ENCODE data around the gene RUSC2. TPM values are rescaled to one million over a fixed set of nuclear protein-coding genes. Genes with fewer than 3 reads are reported as not detected.
A peak's percentile ranks its signal among the peaks of the same experiment; 100 is the strongest.

RUSC2 gene
- total and polyA plus RNA-seq, 2 of the 4 experiments (the other 2 are of a cell fraction), result 17.4 to 35.4 TPM

- H2BK5ac ChIP-seq (ENCODE audit: low read depth, low read length, poor library complexity, severe bottlenecking), result no peak overlapping the region
- H3K4me2 ChIP-seq (ENCODE audit: low read depth, low read length), result no peak overlapping the region
- no peak for DNase-seq
- in situ Hi-C loops (cut with MboI; ENCODE audit: low sequenced_read_pairs) (loop anchor here (10.0 kb wide), 1 partner anchor 153 kb away; the partner anchor contains the start of genes CCDC107, RMRP and SIT1), dilution Hi-C loops (cut with HindIII; ENCODE audit: low sequenced_read_pairs, unreplicated experiment) (no loop called here), intact Hi-C loops (cut with micrococcal nuclease) (no loop called here)
- TF ChIP-seq SMC3 (IDR thresholded peaks at IDR 0.05; ENCODE audit: low read depth, low read length) (no peak), BHLHE40 (IDR thresholded peaks at IDR 0.05; ENCODE audit: low read depth, low read length) (no peak), ELK1 (IDR thresholded peaks at IDR 0.05; ENCODE audit: borderline replicate concordance, low read depth, low read length) (no peak), CTCF (conservative IDR thresholded peaks at IDR 0.05; ENCODE audit: low read depth, low read length) (no peak), NFE2L2 (IDR thresholded peaks at IDR 0.05; ENCODE audit: low read depth, low read length) (no peak), POLR2A (IDR thresholded peaks at IDR 0.05; ENCODE audit: low read depth, low read length) (no peak), MAZ (IDR thresholded peaks at IDR 0.05; ENCODE audit: borderline replicate concordance, low read depth, low read length) (no peak), CHD1 (IDR thresholded peaks at IDR 0.05; ENCODE audit: low read depth, low read length) (no peak), MAFK (IDR thresholded peaks at IDR 0.05; ENCODE audit: low read depth, low read length) (no peak), RCOR1 (IDR thresholded peaks at IDR 0.05; ENCODE audit: insufficient replicate concordance, low read length) (no peak), FOS (IDR thresholded peaks at IDR 0.05; ENCODE audit: low read depth, low read length) (no peak), RAD21 (IDR thresholded peaks at IDR 0.05; ENCODE audit: low read length) (no peak), CEBPB (IDR thresholded peaks at IDR 0.05; ENCODE audit: low read depth, low read length) (no peak), RFX5 (IDR thresholded peaks at IDR 0.05; ENCODE audit: low read depth, low read length) (no peak), MXI1 (IDR thresholded peaks at IDR 0.05; ENCODE audit: borderline replicate concordance, low read depth, low read length) (no peak), USF2 (IDR thresholded peaks at IDR 0.05; ENCODE audit: low read depth, low read length) (no peak)
- H3K79me1 ChIP-seq (ENCODE audit: low read depth in 1 of 2, low read length in 2 of 2), result peaks cover 20 to 71% of the 10 kb centered on the region in 2 experiments
- no peak overlapping the region for H2AK5ac ChIP-seq (ENCODE audit: low read depth, low read length)
- no peak overlapping the region; the same call in 1 of the 2 replicates for H4K5ac ChIP-seq (ENCODE audit: low read depth, low read length)
- peaks cover 3% of the 10 kb centered on the region; the same call in 1 of the 2 replicates for H3K4me1 ChIP-seq (ENCODE audit: control insufficient read depth, insufficient read depth, low read length)
- no peak overlapping the region for H3K27ac ChIP-seq (ENCODE audit: insufficient read depth, low read length)
- ChIA-PET CTCF (no interaction called here), POLR2A (ENCODE audit: unreplicated experiment) (no interaction called here)
- H3K14ac ChIP-seq (replicated peaks; ENCODE audit: low read depth, low read length), result 0 out of 2 replicates have a peak overlapping the region, but pooled peaks have one; percentile 9
- no peak overlapping the region for H4K91ac ChIP-seq (ENCODE audit: insufficient read depth, low read depth, low read length)
- peaks cover 1% of the 10 kb centered on the region; the same call in 1 of the 2 replicates for H3K36me3 ChIP-seq (ENCODE audit: control insufficient read depth, insufficient read depth, low read length)
- H2BK15ac ChIP-seq (ENCODE audit: low read depth, low read length), result no peak overlapping the region
- H3K4me3 ChIP-seq (ENCODE audit: insufficient read depth, low read depth, low read length), result no peak overlapping the region
- H4K20me1 ChIP-seq (ENCODE audit: insufficient read depth, low read length), result peaks cover 21% of the 10 kb centered on the region; the same call in 1 of the 2 replicates
- H3K9me3 ChIP-seq (ENCODE audit: control insufficient read depth, insufficient read depth, low read length), result no peaks in the 10 kb centered on the region
- no peaks in the 10 kb centered on the region for H3K27me3 ChIP-seq (ENCODE audit: control insufficient read depth, insufficient read depth, low read length)
- H2BK20ac ChIP-seq (ENCODE audit: low read depth, low read length), result no peak overlapping the region
- H3K4ac ChIP-seq (ENCODE audit: low read depth, low read length), result no peak overlapping the region
- no peak overlapping the region for H2AFZ ChIP-seq (replicated peaks; ENCODE audit: low read length, poor library complexity)
- no peak overlapping the region for H2BK120ac ChIP-seq (ENCODE audit: low read depth, low read length)
- H2AK9ac ChIP-seq (replicated peaks; ENCODE audit: low read depth, low read length, poor library complexity), result no peak overlapping the region
- no peak overlapping the region for H3K23ac ChIP-seq (ENCODE audit: low read depth, low read length)
- no peak overlapping the region for H3K18ac ChIP-seq (ENCODE audit: low read depth, low read length)
- WGBS, 2 experiments (ENCODE audit: extremely low coverage in 2 of 2, insufficient read length in 1 of 2), result no CpG with 5 or more reads among the region's 1 CpG
- no peak for ATAC-seq (ENCODE audit: low read depth)
- no peak overlapping the region for H3K9ac ChIP-seq (ENCODE audit: low read depth, low read length)
- no peaks in the 10 kb centered on the region for H3K9me1 ChIP-seq (ENCODE audit: insufficient read depth, low read length)
- H3K56ac ChIP-seq (ENCODE audit: extremely low read depth, insufficient read depth, low read length), result no peak overlapping the region
- no peak overlapping the region for H4K8ac ChIP-seq (ENCODE audit: low read depth in 2 of 2, low read length in 2 of 2)
- no TSS peak for BruUV-seq (replicated peaks)
Measured at GRCh38 chr9:35501946-35502345, 12.0 kb downstream of the RUSC2 start.

Data from IMR-90 (cell line).